ENCODE measurements around the gene ATP11A. TPM values are rescaled to one million over a fixed set of nuclear protein-coding genes. Genes with fewer than 3 reads are reported as not detected.

Gene ATP11A
- total and polyA plus RNA-seq, 9 of the 15 experiments (the other 6 are each of a cell fraction or from before 2014, with no cell fraction given), result 0.38 to 34.2 (median 4.2) TPM

DNA sequence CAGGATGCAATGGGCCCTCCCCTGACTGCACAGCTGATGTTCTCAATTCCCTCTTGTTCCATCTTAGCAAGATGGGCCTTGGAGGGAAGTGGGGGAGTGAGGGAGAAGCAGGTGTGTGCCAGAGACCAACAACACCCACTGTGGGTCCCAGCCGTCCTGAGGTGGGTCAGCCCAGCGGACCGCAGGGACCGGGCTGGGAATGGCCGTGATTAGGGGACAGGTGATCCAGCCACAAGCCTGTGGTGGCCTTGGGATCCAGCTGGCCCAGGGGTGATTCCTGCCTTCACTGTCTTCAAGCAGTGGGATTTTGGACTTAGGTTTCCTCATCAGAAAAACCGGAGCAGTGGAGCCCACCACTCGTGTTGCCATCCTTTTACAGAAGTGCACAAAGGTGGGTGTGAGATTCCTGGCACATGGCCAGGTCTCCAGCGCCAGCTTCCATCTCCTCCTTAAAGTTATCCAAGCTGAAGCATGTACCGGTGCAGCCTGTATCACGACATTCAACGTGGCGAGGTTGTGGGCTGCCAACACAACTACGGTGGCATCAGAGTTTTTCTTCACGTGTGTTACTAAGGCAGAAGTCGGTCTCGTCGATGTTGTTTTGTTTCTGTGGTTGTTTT is 9.0 kb upstream of the ATP11A start:
- Histone ChIP-seq H3K4me1 (replicated peaks in 1 of 2; ENCODE audit: control insufficient read depth in 2 of 2, insufficient read depth in 2 of 2, low read length in 2 of 2) (no peaks in the 10 kb centered on the region; a peak in 1 of 5 replicates), H3K79me2 (ENCODE audit: control insufficient read depth, insufficient read depth, low read length) (no peaks in the 10 kb centered on the region), H4K20me1 (replicated peaks; ENCODE audit: control insufficient read depth, insufficient read depth, low read length) (no peaks in the 10 kb centered on the region), H2AFZ (ENCODE audit: low read depth, low read length) (no peak overlapping the region), H3K4me2 (ENCODE audit: insufficient read depth, low read length) (no peak overlapping the region), H3K9me3 (replicated peaks; ENCODE audit: control insufficient read depth, insufficient read depth, low read depth, low read length) (no peaks in the 10 kb centered on the region), H3K36me3 (ENCODE audit: control insufficient read depth, insufficient read depth, low read length) (no peaks in the 10 kb centered on the region), H3K27ac (ENCODE audit: extremely low read depth, low read depth, low read length) (no peak overlapping the region), H3K9ac (ENCODE audit: insufficient read depth in 1 of 2, low read depth in 2 of 2, low read length in 2 of 2) (no peak overlapping the region), H3K27me3 (ENCODE audit: control insufficient read depth in 2 of 2, insufficient read depth in 2 of 2, low read length in 2 of 2) (peaks cover 13 to 28% of the 10 kb centered on the region in 2 experiments), H3K9me1 (ENCODE audit: control insufficient read depth, insufficient read depth, low read length) (no peaks in the 10 kb centered on the region), H3K4me3 (no peak overlapping the region)
- ChIA-PET POLR2A (interaction anchor here (0.6 kb wide), 1 partner anchor 550 kb away, joined by 6 read pairs; no protein-coding TSS in a partner anchor), CTCF (ENCODE audit: low intra/inter-chr PET ratio) (no interaction called here)
- ATAC-seq (no peak), DNase-seq (ENCODE audit: extremely low read depth in 1 of 4, low spot score in 3 of 4) (no peak), FAIRE-seq (no peak)
- intact Hi-C loops (cut with micrococcal nuclease) (no loop called here), in situ Hi-C loops (cut with MboI) (no loop called here)
- 5% methylated on average over 16 of the region's 17 CpGs for WGBS (ENCODE audit: insufficient coverage, low coverage, missing lambda C conversion rate)
- BruUV-seq (replicated peaks), result no TSS peak
- TF ChIP-seq NFIC (IDR thresholded peaks at IDR 0.05) (peak; percentile 83), HNRNPL (IDR thresholded peaks at IDR 0.05; ENCODE audit: low read depth, low read length) (no peak)

DNA sequence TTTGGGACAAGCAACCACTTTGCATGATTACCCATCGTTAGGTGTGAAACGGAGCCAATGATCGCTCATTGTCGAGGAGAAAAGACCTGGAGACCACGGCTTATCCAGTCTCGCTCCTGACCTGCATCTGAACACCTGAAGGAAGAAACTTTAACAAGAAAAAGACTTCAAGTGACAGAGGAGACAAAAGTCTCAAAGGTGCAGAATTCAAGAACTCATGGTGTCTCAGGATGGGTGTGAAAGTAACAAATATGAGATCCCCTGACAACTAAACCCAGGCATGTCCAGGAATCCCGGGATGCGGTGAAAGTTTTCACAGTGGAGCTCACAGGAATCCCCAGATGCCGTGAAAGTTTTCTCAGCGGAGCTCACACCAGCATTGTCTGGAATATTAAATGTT is 6.3 kb upstream of the ATP11A start:
- TF ChIP-seq, protein P1, sequence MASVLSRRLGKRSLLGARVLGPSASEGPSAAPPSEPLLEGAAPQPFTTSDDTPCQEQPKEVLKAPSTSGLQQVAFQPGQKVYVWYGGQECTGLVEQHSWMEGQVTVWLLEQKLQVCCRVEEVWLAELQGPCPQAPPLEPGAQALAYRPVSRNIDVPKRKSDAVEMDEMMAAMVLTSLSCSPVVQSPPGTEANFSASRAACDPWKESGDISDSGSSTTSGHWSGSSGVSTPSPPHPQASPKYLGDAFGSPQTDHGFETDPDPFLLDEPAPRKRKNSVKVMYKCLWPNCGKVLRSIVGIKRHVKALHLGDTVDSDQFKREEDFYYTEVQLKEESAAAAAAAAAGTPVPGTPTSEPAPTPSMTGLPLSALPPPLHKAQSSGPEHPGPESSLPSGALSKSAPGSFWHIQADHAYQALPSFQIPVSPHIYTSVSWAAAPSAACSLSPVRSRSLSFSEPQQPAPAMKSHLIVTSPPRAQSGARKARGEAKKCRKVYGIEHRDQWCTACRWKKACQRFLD (CRISPR knock-in tag; IDR thresholded peaks at IDR 0.05), result no peak
- no peak for TF ChIP-seq NFATC3 (IDR thresholded peaks at IDR 0.05)
- POLR2A ChIA-PET, result no interaction called here
- WGBS (ENCODE audit: insufficient coverage, low coverage, missing lambda C conversion rate), result 28% methylated on average over 9 of the region's 10 CpGs
- ATAC-seq, result no peak
- in situ Hi-C loops (cut with MboI), result no loop called here
- Histone ChIP-seq H2AFZ (ENCODE audit: low read depth, low read length) (no peak overlapping the region), H3K27me3 (ENCODE audit: control insufficient read depth in 2 of 2, insufficient read depth in 2 of 2, low read length in 2 of 2) (peaks cover 11 to 28% of the 10 kb centered on the region in 2 experiments; a peak in 4 of 5 replicates), H3K9ac (ENCODE audit: insufficient read depth in 1 of 2, low read depth in 2 of 2, low read length in 2 of 2) (no peak overlapping the region), H3K27ac (ENCODE audit: extremely low read depth, low read depth, low read length) (no peak overlapping the region), H4K20me1 (replicated peaks; ENCODE audit: control insufficient read depth, insufficient read depth, low read length) (no peaks in the 10 kb centered on the region), H3K36me3 (ENCODE audit: control insufficient read depth, insufficient read depth, low read length) (no peaks in the 10 kb centered on the region), H3K9me1 (ENCODE audit: control insufficient read depth, insufficient read depth, low read length) (no peaks in the 10 kb centered on the region), H3K9me3 (replicated peaks; ENCODE audit: control insufficient read depth, insufficient read depth, low read depth, low read length) (no peaks in the 10 kb centered on the region), H3K4me2 (ENCODE audit: insufficient read depth, low read length) (no peak overlapping the region), H3K4me1 (replicated peaks in 1 of 2; ENCODE audit: control insufficient read depth in 2 of 2, insufficient read depth in 2 of 2, low read length in 2 of 2) (peaks cover 0 to 3% of the 10 kb centered on the region in 2 experiments; a peak in 1 of 5 replicates), H3K4me3 (no peak overlapping the region), H3K79me2 (ENCODE audit: control insufficient read depth, insufficient read depth, low read length) (no peaks in the 10 kb centered on the region)
- intact Hi-C loops (cut with micrococcal nuclease), result no loop called here
- FAIRE-seq, result no peak
- no peak for DNase-seq (ENCODE audit: extremely low read depth in 1 of 4, low spot score in 3 of 4)
- no TSS peak for BruUV-seq (replicated peaks)
- CTCF ChIA-PET (ENCODE audit: low intra/inter-chr PET ratio), result no interaction called here
